ENCODE measurements around the gene EML1.

- TF ChIP-seq CTCF (IDR thresholded peaks at IDR 0.05): no peak
- no peak for TF ChIP-seq EZH2 (IDR thresholded peaks at IDR 0.05)
Observed at GRCh38 chr14:99989032-99989431, 195.8 kb downstream of the EML1 start.

All from neural progenitor cell (in vitro differentiated cells).